ENCODE measurements around the gene MYOM3.

The MYOM3 gene

GRCh38 chr1:24095140-24095859 lies 16.6 kb downstream of the MYOM3 start:
- no peak for DNase-seq

GRCh38 chr1:24094554-24094953 lies 17.4 kb downstream of the MYOM3 start:
- no peak for DNase-seq

DNA sequence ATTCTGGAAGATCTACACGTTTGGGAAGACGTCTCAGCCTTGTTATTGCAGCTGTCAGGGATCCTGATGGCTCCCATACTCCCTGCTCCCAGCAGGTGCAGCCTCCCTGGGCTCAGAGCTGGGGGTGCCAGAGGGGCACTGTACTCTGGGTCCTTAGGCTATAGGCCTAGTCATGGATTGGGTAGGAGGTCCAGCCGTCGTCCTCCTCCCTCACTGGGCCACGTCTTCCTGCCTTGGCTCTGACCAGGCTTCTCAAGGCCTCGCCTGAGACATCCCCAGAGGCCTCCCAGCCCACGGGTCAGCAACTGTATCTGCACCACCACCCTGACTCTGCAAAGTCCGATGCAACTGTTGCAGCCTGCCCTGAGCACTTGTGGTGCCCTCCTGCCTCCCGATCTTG lies 18.2 kb downstream of the MYOM3 start:
- no peak for DNase-seq

DNA sequence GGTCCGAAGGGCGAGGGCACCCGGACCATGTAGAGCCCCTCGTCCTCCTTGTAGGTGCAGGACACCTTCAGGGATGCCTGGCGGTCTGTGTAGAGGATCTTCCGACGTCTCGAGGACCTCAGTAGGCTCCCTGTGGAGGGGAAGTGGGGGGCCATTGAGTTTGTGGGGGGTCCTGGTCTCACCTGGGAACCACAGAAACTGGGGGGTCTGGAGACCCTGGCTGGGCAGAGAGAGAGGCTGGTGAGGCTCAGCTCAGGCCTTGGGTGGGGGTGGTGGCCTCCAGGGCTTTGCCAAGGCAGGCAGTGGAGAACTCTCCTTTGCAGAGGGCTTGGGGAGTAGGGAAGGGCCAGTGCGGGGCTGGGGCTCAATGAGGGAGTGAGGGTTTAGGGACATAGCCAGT lies 19.0 kb downstream of the MYOM3 start:
- no peak for DNase-seq

DNA sequence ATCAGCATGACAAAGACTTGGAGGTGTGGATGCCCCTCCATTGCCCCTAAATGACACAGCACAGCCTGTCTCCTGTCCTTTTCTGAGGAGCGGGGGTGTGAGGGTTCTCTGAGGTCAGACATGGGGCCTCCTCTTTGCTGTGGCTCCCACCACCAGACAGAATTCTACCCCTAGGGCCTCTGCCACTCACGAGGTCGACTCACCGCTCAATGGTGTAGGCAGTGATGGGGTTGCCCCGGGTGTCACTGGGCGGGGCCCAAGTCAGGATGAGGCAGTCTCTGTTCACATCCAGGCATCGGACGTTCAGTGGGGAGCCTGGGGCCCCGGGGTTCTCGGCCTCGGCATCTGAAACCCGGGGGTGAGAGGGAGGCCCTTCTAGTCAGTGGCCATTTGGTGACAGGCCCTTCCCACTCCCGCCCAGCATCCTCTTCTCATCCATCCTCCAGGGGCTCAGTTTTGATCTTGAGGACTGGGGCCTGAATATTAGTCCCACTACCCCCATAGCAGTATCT lies 19.9 kb downstream of the MYOM3 start:
- no peak for DNase-seq

- no peak for DNase-seq
These were observed 21.2 kb downstream of the MYOM3 start for GRCh38 chr1:24090736-24091135.

- no peak for DNase-seq
These were observed 22.0 kb downstream of the MYOM3 start for GRCh38 chr1:24089743-24090555.

DNA sequence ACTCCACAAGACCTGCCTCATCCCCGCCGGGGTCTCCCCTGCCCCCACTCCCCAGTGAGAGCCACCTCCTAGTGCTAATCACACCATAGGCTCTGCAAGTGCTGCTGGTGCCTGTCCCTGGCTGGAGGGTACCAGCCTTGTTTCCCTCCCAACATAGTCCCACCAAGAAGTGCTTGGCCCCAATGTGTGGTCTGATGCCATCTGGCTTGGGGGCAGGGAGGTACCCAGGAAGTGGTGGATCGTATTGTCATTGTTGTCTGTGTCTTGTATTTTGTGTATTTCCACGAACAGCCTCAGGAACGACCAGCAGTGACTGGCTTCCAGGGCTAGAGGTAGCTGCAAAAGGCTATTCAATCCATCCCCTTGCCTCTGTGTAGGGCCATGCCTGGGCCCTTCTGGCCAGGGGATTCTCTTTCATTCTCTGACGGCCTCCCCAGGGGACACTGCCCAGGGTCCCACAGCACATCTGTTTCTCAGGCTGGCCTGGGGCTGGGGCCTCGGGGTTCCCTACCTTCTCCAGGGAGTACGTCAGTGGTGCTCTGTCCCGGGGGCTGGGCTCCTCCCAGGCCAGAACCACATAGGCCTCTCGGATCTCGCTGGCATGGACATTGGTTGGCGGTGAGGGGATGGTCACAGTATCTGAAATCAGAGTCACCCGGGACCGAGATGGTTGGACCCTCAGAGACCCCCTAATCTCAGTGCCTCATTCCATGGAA lies 22.8 kb downstream of the MYOM3 start:
- no peak for DNase-seq

DNA sequence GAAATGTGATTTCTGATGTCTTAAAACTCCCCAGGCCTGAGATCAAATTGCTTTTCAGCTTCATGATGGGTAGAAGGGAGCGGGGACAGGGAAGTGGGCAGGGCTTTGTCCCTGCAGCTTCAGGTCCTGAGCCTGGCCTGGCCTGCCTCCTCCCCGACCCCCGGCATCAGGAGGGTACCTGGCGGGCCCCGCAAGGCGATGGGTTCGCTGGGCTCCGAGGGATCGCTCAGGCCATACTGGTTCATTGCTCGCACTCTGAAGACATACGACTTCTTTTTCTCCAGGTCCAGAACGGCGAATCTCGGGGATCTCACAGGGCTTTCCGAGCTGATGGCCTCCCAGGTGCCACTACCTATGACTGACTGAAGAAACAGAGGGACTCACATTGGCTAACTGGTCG lies 25.5 kb downstream of the MYOM3 start:
- DNase-seq, result no peak

- DNase-seq, result no peak
These were observed 26.4 kb downstream of the MYOM3 start for GRCh38 chr1:24085546-24085945.

DNA sequence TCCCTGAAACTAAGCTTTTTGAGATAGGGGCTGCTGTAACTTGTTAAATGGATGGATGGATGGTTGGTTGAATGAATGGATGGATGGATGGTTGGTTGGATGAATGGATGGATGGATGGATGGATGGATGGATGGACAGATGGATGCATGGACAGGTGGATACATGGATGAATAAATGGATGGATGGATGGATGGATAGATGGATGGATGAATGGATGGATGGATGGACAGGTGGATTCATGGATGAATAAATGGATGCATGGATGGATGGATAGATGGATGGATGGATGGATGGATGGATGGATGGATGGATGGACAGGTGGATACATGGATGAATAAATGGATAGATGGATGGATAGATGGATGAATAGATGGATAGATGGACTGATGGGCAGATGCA lies 26.9 kb downstream of the MYOM3 start:
- no peak for DNase-seq

GRCh38 chr1:24084050-24084449 lies 27.9 kb downstream of the MYOM3 start:
- DNase-seq, result no peak

GRCh38 chr1:24082372-24082771 lies 29.6 kb downstream of the MYOM3 start:
- no peak for DNase-seq

- no peak for DNase-seq
These were observed 30.7 kb downstream of the MYOM3 start for GRCh38 chr1:24081190-24081589.

- no peak for DNase-seq
These were observed 31.8 kb downstream of the MYOM3 start for GRCh38 chr1:24080131-24080530.

GRCh38 chr1:24077278-24077978 lies 34.5 kb downstream of the MYOM3 start:
- DNase-seq, result no peak

GRCh38 chr1:24075946-24076345 lies 36.0 kb downstream of the MYOM3 start:
- no peak for DNase-seq

DNA sequence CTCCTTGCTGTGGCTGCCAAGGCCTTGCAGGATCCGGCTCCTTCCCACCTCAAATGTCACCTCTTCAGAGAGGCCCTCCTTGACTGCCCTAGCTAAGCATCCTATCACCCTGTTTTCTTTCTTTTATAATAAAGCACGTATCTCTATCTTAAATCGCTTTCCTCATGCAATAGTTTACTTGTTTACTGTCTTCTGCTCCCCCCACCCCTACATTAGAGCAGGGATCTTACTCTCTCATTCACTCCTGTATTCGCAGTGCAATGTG lies 36.4 kb downstream of the MYOM3 start:
- no peak for DNase-seq

- no peak for DNase-seq
These were observed 36.9 kb downstream of the MYOM3 start for GRCh38 chr1:24074817-24075589.

DNA sequence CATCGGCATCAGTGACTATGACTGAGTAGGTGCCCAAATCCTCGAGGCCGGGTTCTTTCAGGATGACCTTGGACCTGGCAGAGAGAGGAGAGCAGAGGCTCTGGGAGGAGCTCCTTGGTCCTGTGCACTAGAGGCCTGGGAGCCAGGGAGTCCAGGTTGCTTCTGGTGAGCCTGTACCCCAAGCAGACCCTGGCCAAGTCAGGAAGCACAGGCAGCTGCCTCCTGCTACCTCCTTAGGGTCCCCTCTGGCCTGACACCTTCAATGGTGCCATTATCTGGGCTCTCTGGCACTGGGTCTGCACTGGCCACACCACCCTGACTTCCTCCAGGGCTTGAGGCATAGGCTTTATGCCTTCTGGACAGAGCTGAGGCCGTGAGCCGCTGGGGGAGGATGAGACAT lies 37.7 kb downstream of the MYOM3 start:
- DNase-seq, result no peak

GRCh38 chr1:24071941-24072340 lies 40.0 kb downstream of the MYOM3 start:
- no peak for DNase-seq

DNA sequence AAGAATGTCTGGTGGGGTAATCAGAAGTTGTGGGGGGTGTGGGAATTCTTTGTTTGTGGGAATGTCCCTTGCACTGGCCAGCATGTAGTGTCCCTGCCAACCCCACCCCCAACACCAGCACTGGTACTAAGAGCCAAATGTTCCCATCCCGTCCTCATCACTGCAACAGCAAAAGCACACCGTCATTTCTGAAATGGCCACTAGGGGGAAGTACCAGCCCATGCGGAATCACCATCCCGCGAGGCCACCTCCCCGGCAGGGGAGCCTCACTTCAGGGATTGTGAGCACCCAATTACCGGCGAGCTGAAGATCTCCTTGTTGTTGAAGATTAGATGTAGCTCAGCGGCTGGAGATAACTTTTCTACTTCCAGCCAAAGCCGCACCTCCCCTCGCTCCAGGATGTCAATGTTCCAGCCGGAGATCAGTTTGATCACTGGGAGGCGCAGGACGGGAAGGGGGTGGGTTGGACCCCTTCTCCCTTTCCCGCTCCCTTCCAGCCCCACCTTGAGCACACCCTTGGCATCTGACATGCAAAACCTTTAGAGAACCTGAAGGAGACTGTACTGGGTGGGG lies 41.0 kb downstream of the MYOM3 start:
- peak; percentile 65 to 74 for DNase-seq
